Activated naive CD4-positive, alpha-beta T cell treated with anti-CD3 and anti-CD28 coated beads, Interleukin-2, amount 50 U/mL, for 16 hours (primary cell): ENCODE measurements around the gene OMP.

ENCODE experiments used
- DNase-seq: peaks from one replicate; pipeline ENCODE4 v3.0.0-alpha.2; 2020

OMP gene

DNA sequence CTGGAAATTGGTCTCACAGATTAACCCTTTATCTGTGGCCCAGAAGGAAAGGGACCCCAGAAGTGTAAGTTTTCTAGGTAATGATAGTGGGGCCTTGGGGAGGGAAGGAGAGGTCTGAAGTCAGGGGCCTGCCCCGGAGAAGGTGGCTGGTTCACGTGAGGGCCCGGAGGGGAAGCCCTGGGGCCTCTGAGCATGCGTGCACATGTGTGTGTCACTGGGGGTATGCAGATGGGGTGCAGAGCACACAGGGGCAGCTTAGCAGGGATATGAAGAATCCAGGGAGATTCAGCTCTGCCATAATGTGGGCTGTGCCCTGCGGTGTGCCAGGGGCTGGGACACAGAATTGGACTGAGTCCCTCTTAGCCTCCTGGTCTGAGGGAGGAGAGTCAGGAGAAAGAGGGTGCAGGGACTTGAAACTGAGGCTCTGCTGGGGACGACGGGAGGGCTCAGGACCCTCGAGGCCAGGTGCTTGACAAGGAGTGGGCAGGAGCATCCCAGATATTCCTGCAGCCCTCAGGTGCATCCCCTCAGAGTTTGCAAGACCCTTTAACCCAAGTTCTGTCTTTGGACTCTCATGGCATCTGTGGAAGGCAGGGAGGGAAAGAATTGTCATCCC is 40.9 kb downstream of the OMP start:
- DNase-seq, result no peak

DNA sequence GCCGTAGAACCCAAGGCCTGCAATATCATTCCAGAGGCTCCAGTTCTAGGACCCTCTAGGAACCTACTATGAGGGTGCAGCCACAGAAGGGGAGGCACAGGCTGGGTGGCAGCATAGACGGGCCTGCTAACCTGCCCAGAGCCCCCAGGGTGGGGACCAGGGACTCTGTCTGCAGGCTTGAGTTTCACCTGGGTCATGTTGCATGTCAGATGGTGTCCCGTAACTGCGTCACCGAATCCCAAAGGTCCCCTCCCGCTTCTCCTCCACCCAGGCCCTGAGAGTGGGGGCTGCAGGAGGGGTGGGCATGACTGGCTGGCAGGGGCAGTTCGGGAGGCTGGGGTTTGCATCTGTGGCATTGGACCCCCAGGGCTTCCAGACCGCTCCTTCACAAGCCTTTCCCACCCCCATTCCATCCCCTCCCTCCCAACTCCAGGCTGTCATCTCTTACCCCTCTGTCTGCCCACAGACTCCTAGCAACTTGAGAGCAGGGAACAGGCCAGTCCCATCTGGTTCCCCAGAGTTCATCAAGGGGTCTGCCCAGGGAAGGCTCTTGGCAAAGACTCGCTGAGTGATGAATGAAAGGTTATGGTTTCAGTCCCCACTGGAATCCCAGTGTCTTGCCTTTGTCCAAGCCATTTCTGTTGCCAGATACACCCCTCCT is 41.7 kb downstream of the OMP start:
- no peak for DNase-seq

DNA sequence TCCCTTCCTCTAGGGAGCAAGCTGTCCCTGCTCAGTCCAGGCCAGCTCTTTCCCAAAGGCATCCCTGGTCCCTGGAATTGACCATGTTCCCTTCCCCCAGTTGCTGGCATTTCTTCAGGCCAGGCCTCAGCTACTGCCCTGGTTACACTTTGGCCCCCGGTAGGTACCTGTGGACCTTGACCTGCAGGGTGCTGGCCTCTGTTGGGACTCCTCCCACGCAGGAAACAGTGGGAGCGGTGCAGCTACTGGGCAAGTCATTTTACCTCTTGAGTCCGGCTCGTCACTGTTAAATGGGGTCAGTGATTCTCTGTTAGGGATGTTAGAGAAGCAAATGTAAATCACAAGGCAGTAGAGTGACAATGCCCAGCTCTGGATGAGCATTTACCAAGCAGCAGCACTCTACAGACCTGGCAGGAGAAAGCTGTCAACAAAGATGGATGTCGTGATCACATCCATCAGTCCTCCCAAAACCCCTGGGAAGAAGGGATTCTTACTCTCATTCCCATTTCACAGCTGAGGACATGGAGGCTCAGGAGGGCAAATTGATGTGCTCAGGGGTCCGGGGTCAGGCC is 42.3 kb downstream of the OMP start:
- no peak for DNase-seq

DNA sequence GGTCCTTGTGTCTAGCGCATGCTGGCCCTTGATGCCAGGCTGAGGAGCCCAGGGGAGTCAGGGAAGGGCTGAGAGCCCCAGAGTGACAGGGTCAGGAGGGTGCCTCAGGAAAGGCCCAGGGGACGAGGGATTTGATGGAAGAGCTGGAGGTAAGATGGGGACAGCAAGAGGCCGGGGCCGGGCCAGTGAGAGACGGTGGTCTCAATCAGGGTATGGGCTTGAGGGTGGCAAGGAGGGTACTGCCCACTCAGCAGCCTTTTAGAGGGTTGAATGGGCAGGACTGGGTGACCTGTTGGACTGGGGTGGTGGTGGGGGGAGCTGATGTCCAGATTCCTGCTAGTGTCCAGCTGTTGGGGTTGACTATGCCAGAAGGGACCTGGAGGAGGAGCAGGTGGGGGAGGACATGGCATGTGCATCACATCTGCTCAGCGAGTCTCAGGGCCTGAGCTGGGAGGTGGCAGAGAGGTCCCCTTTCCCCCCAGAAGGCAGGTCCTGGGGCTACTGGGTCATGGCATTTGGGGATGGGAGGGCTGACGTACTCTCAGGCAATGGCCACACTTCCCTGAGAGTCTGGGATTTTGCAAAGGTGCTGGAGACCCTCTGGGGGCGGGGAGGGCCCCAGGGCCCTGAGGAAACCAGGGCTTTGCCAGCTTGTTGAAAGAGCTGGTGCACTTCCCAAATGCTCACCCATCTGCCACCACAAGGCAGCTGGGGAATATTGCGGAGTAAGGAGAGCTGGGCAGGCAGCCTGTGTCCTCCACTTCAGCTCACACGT is 43.8 kb downstream of the OMP start:
- no peak for DNase-seq

DNA sequence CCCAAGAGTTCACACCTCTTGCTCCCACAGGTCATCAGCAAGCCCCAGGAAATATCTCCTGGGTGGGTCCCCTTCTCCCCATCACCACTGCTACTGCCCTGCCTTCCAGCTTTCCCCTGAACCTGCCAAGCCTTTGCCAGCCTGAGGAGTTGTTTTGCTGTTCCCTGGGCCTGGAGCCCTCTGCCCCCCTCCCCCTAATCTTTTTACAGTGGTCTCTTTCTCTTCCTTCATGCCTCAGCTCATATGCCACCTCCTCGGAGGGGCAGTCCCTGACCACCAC is 44.3 kb downstream of the OMP start:
- no peak for DNase-seq

DNA sequence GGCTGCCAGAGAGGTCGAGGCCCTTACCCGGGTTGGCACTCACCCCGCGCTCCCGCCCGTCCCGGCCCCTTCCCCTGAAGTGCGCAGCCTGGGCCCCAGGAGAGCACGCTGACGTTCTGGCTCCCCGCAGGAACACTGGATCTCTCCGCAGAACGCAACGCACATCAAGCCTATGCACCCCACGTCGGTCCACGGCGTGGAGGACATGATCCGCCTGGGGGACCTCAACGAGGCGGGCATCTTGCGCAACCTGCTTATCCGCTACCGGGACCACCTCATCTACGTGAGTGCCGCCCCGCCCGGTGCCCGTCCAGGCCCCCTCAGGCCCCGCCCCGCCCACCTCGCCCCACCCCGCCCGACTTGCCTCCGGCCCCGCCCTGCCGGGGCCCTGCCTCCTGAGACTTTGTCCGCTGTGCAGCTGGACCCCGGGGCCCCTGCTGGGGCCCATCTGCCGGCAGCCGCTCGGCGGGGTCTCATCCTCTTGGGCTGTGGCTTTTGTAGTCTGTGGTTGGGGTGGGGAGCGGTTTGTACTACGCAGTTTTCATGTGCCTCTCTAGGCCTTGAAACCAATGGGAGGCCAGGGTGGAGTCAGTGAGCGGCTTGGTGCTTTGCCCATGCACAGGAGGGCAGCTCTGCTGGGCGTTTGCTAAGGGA is 45.2 kb downstream of the OMP start:
- peak; percentile 19 for DNase-seq

DNA sequence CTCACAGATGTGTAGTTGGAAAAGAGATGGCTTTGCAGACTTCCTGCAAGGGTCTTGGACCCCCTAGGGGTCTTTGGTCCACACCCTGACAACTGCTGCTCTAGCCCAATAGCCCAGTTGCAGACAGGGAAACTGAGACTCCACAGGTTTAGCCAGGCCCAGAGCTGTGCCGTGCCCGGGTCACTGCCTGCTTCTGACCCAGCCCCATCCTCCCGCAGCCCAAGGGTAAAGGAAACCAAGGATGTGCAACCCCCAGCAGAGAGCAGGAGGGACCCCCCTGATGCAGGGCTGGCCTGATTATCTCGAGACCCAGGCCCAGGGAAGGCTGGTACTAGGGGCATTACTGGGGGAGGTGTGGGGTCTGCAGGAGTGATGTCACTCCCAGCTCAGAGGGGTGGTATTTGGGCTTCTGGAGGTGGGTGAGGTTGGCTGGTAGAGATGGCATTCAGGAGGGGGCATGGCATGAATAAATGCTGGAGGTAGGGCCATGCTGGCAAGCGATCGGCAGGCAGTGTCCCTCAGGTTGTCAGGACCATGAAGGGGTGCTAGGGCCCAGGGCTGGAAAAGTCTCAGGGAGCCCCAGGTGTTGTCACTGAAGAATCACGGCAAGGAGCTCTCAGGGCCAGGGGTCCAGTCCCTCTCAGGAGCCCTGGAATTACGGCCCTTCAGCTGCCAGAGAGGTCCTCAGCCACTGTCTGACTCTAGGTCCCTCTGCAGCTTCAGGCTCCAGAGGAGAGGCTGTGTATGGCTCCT is 46.5 kb downstream of the OMP start:
- DNase-seq, result no peak

DNA sequence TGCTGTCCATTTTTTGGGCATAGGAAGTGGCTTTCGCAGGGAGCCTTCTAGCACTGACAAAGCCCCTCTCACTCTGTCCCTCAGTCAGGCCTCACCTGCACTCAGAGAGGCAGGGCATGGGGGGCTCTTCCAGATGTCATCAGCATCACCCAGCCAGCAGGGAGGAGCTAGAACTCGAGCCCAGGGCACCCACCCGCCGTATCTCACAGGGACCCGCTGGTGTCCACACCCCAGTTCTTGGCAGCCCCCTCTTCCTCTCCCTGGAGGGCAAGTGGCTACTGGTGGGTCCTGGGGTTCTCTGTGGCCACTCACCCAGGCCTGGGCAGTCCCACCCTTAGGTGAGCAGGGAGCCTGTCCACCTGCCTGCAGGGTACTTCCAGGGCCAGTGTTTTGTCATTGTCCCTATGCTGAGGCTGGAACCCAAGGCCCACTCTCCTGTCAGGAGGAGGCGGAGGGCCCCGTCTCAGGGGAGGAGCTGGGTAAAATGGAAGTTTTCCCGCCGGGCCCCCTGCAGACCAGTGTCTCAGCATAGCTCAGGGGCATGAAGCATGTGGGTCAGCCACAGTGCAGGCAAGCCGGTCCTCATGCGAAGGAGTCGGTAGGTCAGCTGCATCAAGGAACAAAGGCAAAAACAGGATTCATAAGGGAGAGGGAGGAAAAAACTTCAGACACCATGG is 47.2 kb downstream of the OMP start:
- DNase-seq, result no peak

DNA sequence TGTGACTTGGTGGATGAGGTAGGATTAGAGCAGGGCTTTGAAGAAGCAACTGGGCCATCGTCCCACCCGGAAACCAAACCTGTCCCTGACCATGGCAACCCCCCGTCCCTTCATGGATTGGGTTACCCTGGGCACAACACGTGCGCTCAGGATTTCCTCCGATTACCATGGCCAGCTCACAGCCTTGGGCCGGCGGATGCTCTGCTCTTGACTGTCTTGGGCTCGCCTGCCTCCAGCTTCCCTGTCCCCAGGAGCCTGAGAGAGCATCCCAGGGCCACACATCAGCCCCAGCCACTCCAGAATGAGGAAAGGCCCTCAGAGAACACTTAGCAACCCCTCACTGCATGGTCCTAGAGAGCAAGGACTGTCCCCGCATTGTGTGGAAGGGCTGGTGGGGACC is 48.2 kb downstream of the OMP start:
- no peak for DNase-seq

DNA sequence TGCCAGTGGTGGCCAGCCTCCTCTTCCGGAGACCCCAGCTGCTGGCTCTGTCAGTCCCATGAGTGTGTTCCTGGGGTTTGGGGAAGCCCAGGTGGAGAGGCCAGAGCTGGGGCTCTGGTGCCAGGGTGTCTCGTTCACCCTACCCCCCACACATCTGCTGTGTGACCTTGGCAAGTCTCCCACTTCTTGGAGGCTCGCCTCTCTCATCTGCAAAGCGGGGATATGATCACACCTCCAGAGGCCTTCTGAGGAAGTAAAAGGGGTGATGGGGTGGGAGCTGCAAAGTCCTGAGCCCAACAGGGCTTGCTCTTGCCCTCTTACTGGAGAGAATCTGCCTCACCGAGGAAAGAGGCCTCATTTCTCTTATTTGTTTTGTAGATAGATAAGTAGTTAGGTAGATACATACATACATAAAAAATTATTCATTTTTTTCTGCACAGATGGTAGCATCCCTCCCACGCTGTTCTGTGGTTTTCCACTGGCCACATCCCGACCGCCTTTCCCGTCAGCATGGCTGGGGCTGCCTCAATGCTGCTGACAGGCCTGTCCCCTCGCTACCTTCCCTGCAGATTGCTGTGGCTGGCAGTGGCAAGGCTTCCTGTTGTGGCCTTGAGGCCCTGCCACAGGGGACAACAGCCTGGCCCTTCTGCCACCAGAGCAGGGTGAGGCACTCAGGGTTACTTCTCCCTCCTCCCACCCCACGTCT is 49.3 kb downstream of the OMP start:
- no peak for DNase-seq

DNA sequence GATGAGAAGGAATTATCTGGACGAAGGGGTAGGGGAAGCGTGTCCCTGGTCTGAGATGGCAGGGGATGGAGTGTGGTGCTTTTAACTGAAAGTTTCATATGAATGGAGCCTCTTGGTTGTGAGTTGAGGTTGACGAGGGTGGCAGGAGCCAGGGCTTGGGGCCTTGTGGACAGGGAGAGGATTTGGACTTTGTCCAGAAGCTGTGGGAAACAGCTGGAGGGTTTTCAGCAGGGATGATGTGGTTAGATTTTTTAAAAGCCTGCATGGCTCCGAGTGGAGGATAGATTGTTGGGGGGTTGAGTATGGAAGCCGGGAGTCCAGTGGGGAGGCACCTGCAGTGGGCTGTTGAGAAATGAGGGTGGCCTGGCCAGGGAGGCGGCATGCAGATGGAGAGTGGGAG is 50.2 kb downstream of the OMP start:
- no peak for DNase-seq
